ENCODE measurements around the gene ST8SIA5. TPM values are rescaled to one million over a fixed set of nuclear protein-coding genes. Genes with fewer than 3 reads are reported as not detected.

Gene ST8SIA5
- total and polyA plus RNA-seq, 2 of the 4 experiments (the other 2 are of a cell fraction), result 0.03 TPM; not detected in 1

DNA sequence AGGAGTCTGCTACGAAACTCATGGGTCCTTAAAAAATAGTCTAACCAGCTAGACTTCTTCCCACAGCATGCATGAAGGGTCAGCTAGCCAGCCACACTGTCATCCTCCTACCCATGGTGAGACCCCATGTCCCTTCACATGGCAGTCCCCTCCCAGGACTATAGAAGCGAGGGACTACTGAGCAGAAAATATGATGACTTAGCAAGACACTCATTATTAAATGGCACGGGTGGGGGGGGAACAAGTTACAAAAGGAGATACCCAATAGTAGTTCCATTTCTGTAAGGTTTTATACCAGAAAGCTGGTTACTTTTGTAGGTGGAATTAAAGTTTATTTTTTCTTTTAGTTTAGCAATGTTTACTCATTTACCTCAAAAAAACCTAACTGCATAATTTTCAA lies 31.5 kb downstream of the ST8SIA5 start:
- POLR2A ChIA-PET (ENCODE audit: unreplicated experiment), result no interaction called here
- Histone ChIP-seq H2AFZ (replicated peaks; ENCODE audit: low read length, poor library complexity) (no peak overlapping the region), H3K79me1 (ENCODE audit: low read depth in 1 of 2, low read length in 2 of 2) (no peaks in the 10 kb centered on the region), H3K9me1 (ENCODE audit: insufficient read depth, low read length) (no peaks in the 10 kb centered on the region), H4K5ac (ENCODE audit: low read depth, low read length) (no peak overlapping the region), H3K23ac (ENCODE audit: low read depth, low read length) (no peak overlapping the region), H3K56ac (ENCODE audit: extremely low read depth, insufficient read depth, low read length) (no peak overlapping the region), H3K36me3 (ENCODE audit: control insufficient read depth, insufficient read depth, low read length) (no peaks in the 10 kb centered on the region), H3K4me2 (ENCODE audit: low read depth, low read length) (no peak overlapping the region), H2AK5ac (ENCODE audit: low read depth, low read length) (no peak overlapping the region), H3K27ac (ENCODE audit: insufficient read depth, low read length) (no peak overlapping the region), H2BK120ac (ENCODE audit: low read depth, low read length) (no peak overlapping the region), H3K14ac (replicated peaks; ENCODE audit: low read depth, low read length) (no peak overlapping the region), H4K8ac (ENCODE audit: low read depth in 2 of 2, low read length in 2 of 2) (no peak overlapping the region), H4K91ac (ENCODE audit: insufficient read depth, low read depth, low read length) (no peak overlapping the region), H3K4ac (ENCODE audit: low read depth, low read length) (no peak overlapping the region), H3K4me1 (ENCODE audit: control insufficient read depth, insufficient read depth, low read length) (no peaks in the 10 kb centered on the region), H3K9me3 (ENCODE audit: control insufficient read depth, insufficient read depth, low read length) (peaks cover 6% of the 10 kb centered on the region), H3K27me3 (ENCODE audit: control insufficient read depth, insufficient read depth, low read length) (no peaks in the 10 kb centered on the region), H4K20me1 (ENCODE audit: insufficient read depth, low read length) (no peaks in the 10 kb centered on the region), H2BK15ac (ENCODE audit: low read depth, low read length) (no peak overlapping the region), H3K18ac (ENCODE audit: low read depth, low read length) (no peak overlapping the region), H3K4me3 (ENCODE audit: insufficient read depth, low read depth, low read length) (no peak overlapping the region), H3K9ac (ENCODE audit: low read depth, low read length) (no peak overlapping the region), H2BK20ac (ENCODE audit: low read depth, low read length) (no peak overlapping the region), H2AK9ac (replicated peaks; ENCODE audit: low read depth, low read length, poor library complexity) (no peak overlapping the region), H2BK5ac (ENCODE audit: low read depth, low read length, poor library complexity, severe bottlenecking) (no peak overlapping the region)
- DNase-seq (no peak), ATAC-seq (ENCODE audit: low read depth) (no peak)
- in situ Hi-C loops (cut with MboI; ENCODE audit: low sequenced_read_pairs) (no loop called here), intact Hi-C loops (cut with micrococcal nuclease) (no loop called here), dilution Hi-C loops (cut with HindIII; ENCODE audit: low sequenced_read_pairs, unreplicated experiment) (no loop called here)
- BruUV-seq (replicated peaks), result no TSS peak
- CTCF ChIA-PET, result no interaction called here
- WGBS, 2 experiments (ENCODE audit: extremely low coverage in 2 of 2, insufficient read length in 1 of 2), result no CpG with 5 or more reads among the region's 3 CpGs
- no peak for TF ChIP-seq RFX5 (IDR thresholded peaks at IDR 0.05; ENCODE audit: low read depth, low read length)
